Measurements from ENCODE around the gene ABCA2. TPM values are rescaled to one million over a fixed set of nuclear protein-coding genes. Genes with fewer than 3 reads are reported as not detected.
A peak's percentile ranks its signal among the peaks of the same experiment; 100 is the strongest.

Gene ABCA2
- total RNA-seq, 1 donor: 99.1 TPM

GRCh38 chr9:137000177-137000930, 27.7 kb downstream of the ABCA2 start:
- DNase-seq (ENCODE audit: low read depth in 2 of 3, low spot score in 2 of 3): peak in 1 of 3 donors; percentile 41

GRCh38 chr9:136997830-136998234, 30.2 kb downstream of the ABCA2 start:
- DNase-seq (ENCODE audit: low read depth in 2 of 3, low spot score in 2 of 3): no peak

DNA sequence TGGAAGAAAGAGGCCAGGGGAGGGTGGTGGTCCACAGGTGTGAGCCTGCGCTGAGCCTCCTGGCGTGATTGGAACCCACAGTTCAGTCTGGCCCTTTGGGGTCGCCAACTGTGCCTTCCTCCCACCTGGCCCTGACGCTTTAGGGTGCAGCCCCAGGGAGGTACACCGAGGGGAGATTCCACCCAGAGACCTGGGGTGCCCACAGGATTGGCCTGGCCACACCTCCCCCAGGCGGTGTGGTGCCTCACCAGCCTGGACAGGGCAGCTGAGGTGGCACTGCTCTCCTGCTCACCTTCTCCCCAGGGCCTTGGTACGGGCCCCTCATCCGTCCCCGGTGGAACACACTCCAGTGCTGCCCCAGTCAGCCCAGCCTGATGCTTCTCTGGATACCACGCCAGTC, 30.7 kb downstream of the ABCA2 start:
- no peak for DNase-seq (ENCODE audit: low read depth in 2 of 3, low spot score in 2 of 3)

DNA sequence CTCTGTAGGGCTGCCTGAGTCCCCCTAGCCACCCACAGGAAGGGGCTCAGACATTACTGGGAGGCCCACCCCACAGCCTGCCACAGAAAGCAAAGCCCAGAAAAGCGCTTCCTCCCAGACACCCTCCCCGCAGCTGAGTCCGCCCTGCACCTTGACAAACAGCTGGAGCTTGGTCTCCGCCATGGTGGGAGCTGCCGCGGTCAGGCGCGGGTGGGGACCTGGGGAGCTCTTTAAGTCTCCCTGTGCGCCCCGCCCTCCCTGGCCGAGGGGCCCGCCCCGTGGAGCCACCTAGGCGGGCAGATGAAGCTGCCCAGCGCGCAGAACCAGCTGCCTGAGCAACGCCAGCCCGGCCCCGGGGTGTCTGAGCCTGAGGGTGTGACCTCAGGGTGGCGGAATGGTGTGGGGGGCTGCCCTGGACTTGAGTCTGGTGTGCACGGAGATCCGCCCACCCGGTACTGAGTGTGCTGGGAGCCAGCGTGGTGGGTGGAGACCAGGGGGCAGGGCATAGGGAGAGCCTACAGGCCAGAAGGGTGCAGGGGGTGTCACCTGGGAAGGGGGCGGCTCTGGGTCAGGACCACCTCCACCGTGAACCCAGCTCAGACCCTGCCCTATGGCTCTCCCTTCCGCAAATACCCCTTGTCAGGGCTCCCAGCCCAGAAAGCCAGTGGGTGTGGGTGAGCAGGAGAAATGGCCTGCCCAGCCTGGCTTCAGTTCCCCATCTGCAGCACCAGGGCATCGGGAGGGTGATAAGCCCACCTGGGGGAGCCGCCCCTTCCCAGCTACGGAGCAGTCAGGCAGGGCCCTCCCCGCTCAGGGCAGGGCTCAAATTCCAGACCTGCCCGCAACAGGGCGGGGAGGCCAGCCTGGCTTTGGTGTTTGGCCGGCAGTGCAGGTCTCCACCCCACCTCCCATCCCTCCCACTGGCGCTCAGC, 31.4 kb downstream of the ABCA2 start, which contains the start of gene CLIC3:
CLIC3 (minus strand) TSS at position 208 of the 932 bp plus-strand sequence; CDS start at position 183, 25 bp downstream.
- DNase-seq (ENCODE audit: low read depth in 2 of 3, low spot score in 2 of 3): peak in 1 of 3 donors; percentile 62

GRCh38 chr9:136995772-136996311, 32.2 kb downstream of the ABCA2 start:
- DNase-seq (ENCODE audit: low read depth in 2 of 3, low spot score in 2 of 3): no peak

DNA sequence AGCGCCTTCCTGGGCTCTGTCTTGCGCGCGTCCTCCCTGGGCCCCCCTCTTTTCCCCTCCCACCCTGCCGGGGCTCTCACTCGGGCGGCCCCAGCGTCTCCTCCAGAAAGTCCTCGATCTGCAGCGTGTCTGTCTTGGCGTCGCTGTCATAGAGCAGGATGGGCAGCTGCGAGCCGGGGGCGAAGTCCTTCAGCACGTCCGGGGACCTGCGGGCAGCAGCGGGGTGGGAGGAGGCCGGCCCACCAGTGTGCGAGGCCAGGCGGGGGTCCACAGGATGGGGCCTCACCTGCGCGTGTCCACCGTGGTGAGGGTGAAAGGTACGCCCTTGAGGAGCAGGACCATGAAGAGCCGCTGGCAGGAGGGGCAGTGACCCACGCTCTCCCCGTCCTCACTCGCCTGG, 32.7 kb downstream of the ABCA2 start:
- no peak for DNase-seq (ENCODE audit: low read depth in 2 of 3, low spot score in 2 of 3)

GRCh38 chr9:136994888-136995230, 33.2 kb downstream of the ABCA2 start:
- no peak for DNase-seq (ENCODE audit: low read depth in 2 of 3, low spot score in 2 of 3)

GRCh38 chr9:136994180-136994887, 33.7 kb downstream of the ABCA2 start:
- DNase-seq (ENCODE audit: low read depth in 2 of 3, low spot score in 2 of 3): no peak

DNA sequence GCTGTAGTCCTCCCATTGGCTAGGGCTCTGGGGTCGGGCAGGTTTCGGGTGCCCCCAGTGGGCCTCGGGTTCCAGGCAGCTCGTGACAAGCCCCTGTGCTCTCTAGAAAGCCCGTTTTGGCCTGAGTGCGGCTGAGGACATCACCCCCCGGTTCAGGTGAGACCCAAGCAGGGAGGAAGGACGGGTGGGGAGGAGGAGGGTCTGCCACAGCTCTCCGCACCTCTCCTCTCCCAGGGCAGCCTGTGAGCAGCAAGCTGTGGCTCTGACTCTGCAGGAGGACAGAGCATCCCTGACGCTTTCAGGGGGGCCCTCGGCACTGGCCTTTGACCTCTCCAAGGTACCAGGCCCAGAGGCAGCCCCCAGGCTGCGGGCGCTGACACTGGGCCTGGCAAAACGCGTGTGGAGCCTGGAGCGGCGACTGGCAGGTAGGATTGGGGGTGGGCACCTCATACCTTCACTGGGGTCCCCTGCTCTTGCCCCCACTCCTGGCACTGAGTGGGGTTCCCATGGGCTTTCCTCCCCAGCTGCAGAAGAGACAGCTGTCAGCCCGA, 35.1 kb downstream of the ABCA2 start:
- no peak for DNase-seq (ENCODE audit: low read depth in 2 of 3, low spot score in 2 of 3)

- peak; percentile 76 to 91 (median 89) for DNase-seq (ENCODE audit: low read depth in 2 of 3, low spot score in 2 of 3)
Observed at GRCh38 chr9:136991993-136992818, 35.8 kb downstream of the ABCA2 start, which contains the start of gene PAXX. PAXX (plus strand) TSS chr9:136992422; CDS start chr9:136992444, 22 bp downstream.

DNA sequence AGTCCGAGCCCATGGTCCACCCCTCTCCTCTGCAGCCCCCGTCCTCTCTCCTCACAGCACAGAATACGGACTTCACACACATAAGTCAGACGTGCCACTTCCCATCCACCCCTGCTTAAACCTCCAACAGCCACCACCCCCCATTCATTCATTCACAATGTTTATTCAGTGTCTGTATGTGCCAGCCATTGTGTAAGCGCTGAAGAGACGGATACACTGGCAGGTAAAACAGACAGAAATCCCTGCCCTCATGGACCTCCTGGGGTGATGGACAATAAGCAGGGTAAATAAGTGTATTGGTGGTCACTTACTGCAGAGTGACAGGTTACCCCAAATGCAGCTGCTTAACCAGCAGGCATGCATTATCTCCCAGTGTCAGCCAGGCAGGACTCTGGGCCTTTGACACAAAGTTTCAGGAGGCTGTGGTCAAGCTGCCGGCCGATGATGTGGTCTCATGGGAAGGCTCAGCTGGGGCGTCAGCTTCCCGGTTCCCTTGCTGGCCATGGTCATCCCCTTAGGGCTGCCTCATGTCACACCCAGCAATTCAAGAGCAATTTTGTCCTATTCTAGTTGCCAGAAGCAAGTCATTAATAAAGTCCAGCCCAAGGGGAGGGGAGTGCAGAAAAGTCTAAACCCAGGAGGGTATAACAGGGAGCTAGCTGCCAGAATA, 37.7 kb downstream of the ABCA2 start:
- no peak for DNase-seq (ENCODE audit: low read depth in 2 of 3, low spot score in 2 of 3)

DNA sequence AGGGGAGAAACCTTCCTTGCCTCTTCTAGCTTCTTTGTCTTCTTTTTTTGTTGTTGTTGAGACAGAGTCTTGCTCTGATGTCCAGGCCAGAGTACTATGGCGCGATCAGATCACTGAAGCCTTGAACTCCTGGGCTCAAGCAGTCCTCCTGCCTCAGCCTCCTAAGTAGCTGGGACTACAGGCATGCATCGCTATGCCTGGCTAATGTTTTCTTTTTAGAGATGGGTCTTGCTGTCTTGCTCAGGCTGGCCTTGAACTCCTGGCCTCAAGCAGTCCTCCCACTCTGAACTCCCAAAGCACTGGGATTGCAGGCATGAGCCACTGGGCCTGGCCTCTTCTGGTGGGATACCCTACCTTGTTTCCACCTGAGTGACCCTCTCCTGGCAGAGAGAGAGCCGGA, 39.2 kb downstream of the ABCA2 start:
- DNase-seq (ENCODE audit: low read depth in 2 of 3, low spot score in 2 of 3): no peak

GRCh38 chr9:136985853-136986252, 42.2 kb downstream of the ABCA2 start:
- DNase-seq (ENCODE audit: low read depth in 2 of 3, low spot score in 2 of 3): no peak

GRCh38 chr9:136985027-136985602, 42.9 kb downstream of the ABCA2 start:
- peak in 1 of 3 donors; percentile 31 for DNase-seq (ENCODE audit: low read depth in 2 of 3, low spot score in 2 of 3)

DNA sequence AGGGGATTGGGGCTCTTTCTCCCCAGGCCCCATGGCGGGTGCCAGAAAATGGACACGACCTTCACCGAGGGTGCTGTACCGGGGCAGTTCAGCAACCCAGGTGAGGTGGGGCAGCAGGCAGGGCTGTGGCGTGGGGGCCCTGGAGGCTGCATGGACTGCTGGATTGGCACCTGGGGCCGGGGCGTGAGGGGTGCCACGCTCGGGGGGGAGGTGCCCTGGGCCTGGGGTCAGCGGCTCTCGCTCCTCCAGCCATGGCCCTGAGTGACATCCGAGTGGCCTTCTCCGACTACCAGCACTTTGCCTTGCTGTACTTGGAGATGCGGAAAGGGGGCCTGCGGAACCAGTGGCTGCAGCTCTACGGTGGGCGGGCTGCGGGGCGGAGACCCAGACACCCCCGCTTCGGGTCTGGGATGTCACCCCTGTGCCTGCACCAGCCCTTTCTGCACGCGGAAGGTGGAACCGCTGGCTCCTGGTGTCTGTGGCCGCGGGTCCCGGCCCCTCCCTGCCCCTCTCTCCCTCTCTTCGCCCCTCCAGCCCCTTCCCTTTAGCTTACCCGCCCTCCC, 43.5 kb downstream of the ABCA2 start:
- DNase-seq (ENCODE audit: low read depth in 2 of 3, low spot score in 2 of 3): no peak

- no peak for DNase-seq (ENCODE audit: low read depth in 2 of 3, low spot score in 2 of 3)
Observed at GRCh38 chr9:136983656-136984314, 44.3 kb downstream of the ABCA2 start.

DNA sequence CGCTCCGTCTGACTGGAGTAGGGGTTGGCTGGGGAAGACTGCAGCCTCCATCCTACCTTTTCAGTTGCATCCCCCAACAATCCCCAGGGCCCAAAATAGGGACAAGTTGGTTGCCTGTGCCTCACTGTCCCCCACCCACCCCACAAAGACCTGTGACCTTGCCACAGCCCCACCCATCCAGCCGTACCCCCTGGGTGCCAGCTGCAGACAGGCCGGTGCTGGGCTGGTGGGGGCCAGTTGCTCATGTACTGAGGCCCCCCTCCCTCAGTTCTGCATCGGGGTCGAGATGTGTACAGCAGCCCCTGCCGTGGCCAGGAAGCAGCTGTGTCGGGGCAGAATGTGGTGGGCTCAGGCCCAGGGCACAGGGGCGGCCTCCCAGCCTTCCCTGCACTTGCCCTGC, 44.9 kb downstream of the ABCA2 start:
- DNase-seq (ENCODE audit: low read depth in 2 of 3, low spot score in 2 of 3): no peak

Measured in hematopoietic multipotent progenitor cell (in vitro differentiated cells).